Suprapubic skin (tissue), 4 donors: ENCODE results near the gene AKAP13. TPM values are rescaled to one million over a fixed set of nuclear protein-coding genes. Genes with fewer than 3 reads are reported as not detected.

Experiments used
- DNase-seq, 2 donors: peaks; one replicate each; pipeline ENCODE4 v3.0.0-alpha.2; 2019; ENCODE audit warnings: low spot score in 2 of 2
- H3K27ac ChIP-seq: fragments of 200-600 bp; sonication (generic); one replicate; pipeline ENCODE4 v1.5.1; 2019
- H3K27me3 ChIP-seq: fragments of 200-600 bp; sonication (generic); one replicate; pipeline ENCODE4 v1.5.1; 2019
- H3K36me3 ChIP-seq: fragments of 200-600 bp; sonication (generic); one replicate; pipeline ENCODE4 v1.5.1; 2019
- H3K4me1 ChIP-seq: fragments of 200-600 bp; sonication (generic); one replicate; pipeline ENCODE4 v1.5.1; 2019
- H3K4me3 ChIP-seq: fragments of 200-600 bp; sonication (generic); one replicate; pipeline ENCODE4 v1.5.1; 2019; ENCODE audit warnings: mild to moderate bottlenecking
- H3K9me3 ChIP-seq: fragments of 200-600 bp; sonication (generic); one replicate; pipeline ENCODE4 v1.5.1; 2019
- CTCF ChIP-seq, 2 donors: fragments of 200-600 bp in 1 of 2; fragments of 450-650 bp in 1 of 2; sonication (generic) in 1 of 2; IDR thresholded peaks; one replicate each; pipeline ENCODE4 v1.5.1; 2016 to 2019; ENCODE audit warnings: antibody characterized with exemption in 2 of 2, mild to moderate bottlenecking in 1 of 2, moderate library complexity in 1 of 2
- EP300 ChIP-seq: sonication (generic); formaldehyde crosslinking; IDR thresholded peaks from one replicate; pipeline ENCODE4 v1.6.1; 2017; ENCODE audit warnings: antibody characterized with exemption
- POLR2A ChIP-seq, 2 donors: fragments of 450-650 bp; IDR thresholded peaks; one replicate each; pipeline ENCODE4 v1.6.1; 2017; ENCODE audit warnings: antibody characterized with exemption in 2 of 2, mild to moderate bottlenecking in 2 of 2, moderate library complexity in 2 of 2
- POLR2AphosphoS5 ChIP-seq, 3 donors: sonication (generic); formaldehyde crosslinking; IDR thresholded peaks; one replicate each; pipeline ENCODE4 v1.6.1; 2017; ENCODE audit warnings: antibody characterized with exemption in 3 of 3
- WGBS: methylation state at CpG from one replicate; pipeline ENCODE4 v1.1.5; 2018; 5-methylcytosine and 5-hydroxymethylcytosine counted together
- total RNA-seq, 4 donors: library from RNA; depleted of rRNA; stranded (reverse); fragments of >200 nt; gene quantifications; one replicate each; pipeline ENCODE4 v1.1.0, GENCODE V29; 2016

AKAP13 gene
- total RNA-seq, 4 donors from 2014 or later: 124 to 249 (median 163) TPM

- no peak overlapping the region for H3K4me3 ChIP-seq
- peaks cover 18% of the 10 kb centered on the region for H3K36me3 ChIP-seq
- TF ChIP-seq POLR2A (IDR thresholded peaks at IDR 0.05) (no peak), CTCF (IDR thresholded peaks at IDR 0.05) (no peak), POLR2AphosphoS5 (IDR thresholded peaks at IDR 0.05) (no peak), EP300 (no peak)
- no peaks in the 10 kb centered on the region for H3K27me3 ChIP-seq
- no peaks in the 10 kb centered on the region for H3K9me3 ChIP-seq
- no peak for DNase-seq
- WGBS: 97% methylated on average over 6 of the region's 21 CpGs
- peaks cover 26% of the 10 kb centered on the region for H3K4me1 ChIP-seq
- H3K27ac ChIP-seq: no peak overlapping the region
Observed at GRCh38 chr15:85758655-85758978, 378.2 kb downstream of the AKAP13 start.

- no peaks in the 10 kb centered on the region for H3K27me3 ChIP-seq
- H3K27ac ChIP-seq: no peak overlapping the region
- 83% methylated on average over 7 of the region's 13 CpGs for whole genome bisulfite sequencing
- TF ChIP-seq POLR2A (IDR thresholded peaks at IDR 0.05) (no peak), EP300 (no peak), CTCF (IDR thresholded peaks at IDR 0.05) (no peak), POLR2AphosphoS5 (IDR thresholded peaks at IDR 0.05) (no peak)
- no peak for DNase-seq
- H3K36me3 ChIP-seq: peaks cover 18% of the 10 kb centered on the region
- H3K4me1 ChIP-seq: peaks cover 25% of the 10 kb centered on the region
- no peak overlapping the region for H3K4me3 ChIP-seq
- no peaks in the 10 kb centered on the region for H3K9me3 ChIP-seq
Observed at GRCh38 chr15:85759376-85759775, 379.0 kb downstream of the AKAP13 start.

- Histone ChIP-seq H3K9me3 (no peaks in the 10 kb centered on the region), H3K27ac (no peak overlapping the region), H3K27me3 (no peaks in the 10 kb centered on the region), H3K36me3 (peaks cover 18% of the 10 kb centered on the region), H3K4me1 (peaks cover 30% of the 10 kb centered on the region), H3K4me3 (no peak overlapping the region)
- no peak for TF ChIP-seq POLR2AphosphoS5 (IDR thresholded peaks at IDR 0.05)
- TF ChIP-seq CTCF (IDR thresholded peaks at IDR 0.05): no peak
- TF ChIP-seq POLR2A (IDR thresholded peaks at IDR 0.05): no peak
- no peak for TF ChIP-seq EP300
- DNase-seq: no peak
- 100% methylated on average over 3 of the region's 6 CpGs for WGBS
Observed at GRCh38 chr15:85760049-85760448, 379.6 kb downstream of the AKAP13 start.

GRCh38 chr15:85760531-85761371, 380.3 kb downstream of the AKAP13 start:
- H3K36me3 ChIP-seq: peaks cover 18% of the 10 kb centered on the region

More at GRCh38 chr15:85760531-85761371, 380.3 kb downstream of the AKAP13 start:
- H3K27me3 ChIP-seq: no peaks in the 10 kb centered on the region
- TF ChIP-seq EP300 (no peak), POLR2A (IDR thresholded peaks at IDR 0.05) (no peak), CTCF (IDR thresholded peaks at IDR 0.05) (no peak), POLR2AphosphoS5 (IDR thresholded peaks at IDR 0.05) (no peak)
- no peak for DNase-seq
- WGBS: 94% methylated on average over 21 of the region's 28 CpGs
- H3K27ac ChIP-seq: no peak overlapping the region
- no peaks in the 10 kb centered on the region for H3K9me3 ChIP-seq
- H3K4me3 ChIP-seq: no peak overlapping the region
- peaks cover 27% of the 10 kb centered on the region for H3K4me1 ChIP-seq
